ENCODE data around the gene RBM14. TPM values are rescaled to one million over a fixed set of nuclear protein-coding genes. Genes with fewer than 3 reads are reported as not detected.
"Not testable (repeated sequence)": the region's sequence is repeated elsewhere in the genome, so short reads cannot be mapped to it uniquely, and the experiment has no call there.

Gene RBM14
- total and polyA plus RNA-seq, 4 donors: 34.1 to 96.3 (median 52.9) TPM

DNA sequence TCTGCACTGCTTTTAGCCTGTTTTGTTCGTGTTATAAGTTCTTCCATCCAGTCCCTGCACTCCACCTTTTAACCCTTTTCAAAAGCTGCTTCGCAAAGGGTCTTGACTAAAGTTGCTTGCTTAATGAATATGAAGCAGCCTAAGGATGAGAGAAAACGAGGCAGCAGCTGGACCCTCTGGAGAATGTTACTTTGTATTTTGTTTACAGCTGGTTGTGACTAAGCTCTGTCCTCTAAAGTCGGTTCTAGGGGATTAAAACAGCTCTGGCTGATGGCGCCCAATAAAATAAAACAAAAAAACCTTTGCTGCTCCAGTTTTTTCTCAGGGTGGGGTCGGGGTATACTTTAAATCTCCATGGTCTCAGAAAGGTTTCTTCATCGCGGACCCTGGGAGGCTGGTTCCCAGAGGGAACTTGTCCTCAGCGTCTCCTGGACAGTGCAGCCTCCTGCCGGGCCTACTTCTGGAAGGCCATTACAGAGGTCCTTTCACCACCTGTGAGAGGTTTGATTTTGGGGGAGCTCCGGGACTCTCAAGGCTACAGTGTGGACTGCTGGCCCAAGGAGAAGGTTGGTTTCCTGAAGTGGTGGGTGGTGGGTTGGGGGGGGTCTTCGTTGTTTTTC lies 21.2 kb downstream of the RBM14 start:
- ATAC-seq (ENCODE audit: insufficient read depth, low FRiP score) (no peak), DNase-seq (peak in 1 of 3 donors; percentile 7)
- peak overlapping the region; percentile 72 to 80 for H3K27ac ChIP-seq (ENCODE audit: low read depth in 1 of 2, low read length in 1 of 2)
- TF ChIP-seq, protein P1, sequence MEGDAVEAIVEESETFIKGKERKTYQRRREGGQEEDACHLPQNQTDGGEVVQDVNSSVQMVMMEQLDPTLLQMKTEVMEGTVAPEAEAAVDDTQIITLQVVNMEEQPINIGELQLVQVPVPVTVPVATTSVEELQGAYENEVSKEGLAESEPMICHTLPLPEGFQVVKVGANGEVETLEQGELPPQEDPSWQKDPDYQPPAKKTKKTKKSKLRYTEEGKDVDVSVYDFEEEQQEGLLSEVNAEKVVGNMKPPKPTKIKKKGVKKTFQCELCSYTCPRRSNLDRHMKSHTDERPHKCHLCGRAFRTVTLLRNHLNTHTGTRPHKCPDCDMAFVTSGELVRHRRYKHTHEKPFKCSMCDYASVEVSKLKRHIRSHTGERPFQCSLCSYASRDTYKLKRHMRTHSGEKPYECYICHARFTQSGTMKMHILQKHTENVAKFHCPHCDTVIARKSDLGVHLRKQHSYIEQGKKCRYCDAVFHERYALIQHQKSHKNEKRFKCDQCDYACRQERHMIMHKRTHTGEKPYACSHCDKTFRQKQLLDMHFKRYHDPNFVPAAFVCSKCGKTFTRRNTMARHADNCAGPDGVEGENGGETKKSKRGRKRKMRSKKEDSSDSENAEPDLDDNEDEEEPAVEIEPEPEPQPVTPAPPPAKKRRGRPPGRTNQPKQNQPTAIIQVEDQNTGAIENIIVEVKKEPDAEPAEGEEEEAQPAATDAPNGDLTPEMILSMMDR (IDR thresholded peaks at IDR 0.05; ENCODE audit: control extremely low read depth, extremely low read depth): no peak
- H3K36me3 ChIP-seq (ENCODE audit: control insufficient read depth in 4 of 4, insufficient read depth in 4 of 4, low read length in 4 of 4): peaks cover 5 to 31% (median 16%) of the 10 kb centered on the region in 4 donors
- H3K9ac ChIP-seq (ENCODE audit: insufficient read depth in 1 of 2, low read length in 2 of 2): peak overlapping the region in 1 of 2 donors; percentile 83
- WGBS, 2 donors: 57 to 60% methylated on average over 12 of the region's 12 CpGs
- no peaks in the 10 kb centered on the region for H3K27me3 ChIP-seq (ENCODE audit: control insufficient read depth in 3 of 3, insufficient read depth in 3 of 3, low read length in 2 of 3)
- H3K4me1 ChIP-seq (ENCODE audit: control insufficient read depth in 5 of 5, insufficient read depth in 5 of 5, low read length in 5 of 5): peaks cover 7 to 41% (median 23%) of the 10 kb centered on the region in 5 donors
- H3K4me3 ChIP-seq: peak overlapping the region; percentile 21
- no peaks in the 10 kb centered on the region for H3K9me3 ChIP-seq (ENCODE audit: control insufficient read depth in 4 of 4, insufficient read depth in 3 of 4, low read length in 3 of 4)

DNA sequence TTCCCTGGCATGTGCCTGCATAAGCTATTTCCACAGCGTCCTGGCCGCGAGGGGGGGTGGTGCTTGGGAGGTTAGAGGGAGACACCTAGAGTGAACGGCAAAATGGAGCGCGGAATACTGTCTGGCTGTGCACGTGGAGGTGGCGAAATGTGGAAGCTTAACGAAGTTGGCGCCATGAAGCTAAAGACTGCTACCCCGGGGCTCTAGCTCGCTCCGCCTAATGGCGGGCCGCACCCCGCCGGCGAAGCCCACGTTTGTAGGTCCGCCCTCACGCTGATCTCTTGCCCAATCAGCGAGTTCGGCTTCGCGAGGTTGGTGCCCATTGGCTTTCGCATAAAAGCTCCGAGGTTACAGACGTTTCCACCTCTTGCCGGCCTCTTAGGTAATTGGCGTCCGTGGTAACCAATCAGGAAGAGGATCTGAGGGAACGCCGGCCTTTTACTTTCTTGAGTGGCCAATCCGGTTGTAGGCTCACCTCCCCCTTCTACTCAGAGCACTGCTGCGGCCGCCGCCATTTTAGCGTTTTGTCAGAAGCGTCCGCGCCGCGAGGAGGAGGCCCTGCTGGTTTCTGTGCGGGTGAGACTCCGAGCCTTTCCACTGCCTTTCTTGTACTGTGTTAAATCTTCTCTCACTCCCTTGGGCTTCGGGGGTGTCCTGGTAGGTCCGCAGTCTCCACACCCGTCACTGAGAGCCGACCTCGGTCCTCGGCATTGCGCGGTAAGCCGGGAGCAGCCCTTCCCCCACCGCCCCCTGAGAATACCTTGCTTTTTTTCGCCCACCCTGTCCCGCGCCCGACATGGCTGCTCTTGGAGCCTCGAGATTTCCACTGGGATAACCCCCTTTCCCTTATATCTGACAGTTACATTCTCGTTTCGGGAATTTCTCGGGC lies 22.0 kb downstream of the RBM14 start, which contains the start of gene RBM4:
TSS of gene RBM4 (plus strand) at position 527 of the 889 bp plus-strand sequence. CDS start 1,009 bp downstream, outside the sequence.
- peak; percentile 97 for ATAC-seq (ENCODE audit: insufficient read depth, low FRiP score)

GRCh38 chr11:66639066-66639813 lies 22.8 kb downstream of the RBM14 start:
- TF ChIP-seq, protein P1 (IDR thresholded peaks at IDR 0.05; ENCODE audit: control extremely low read depth, extremely low read depth): no peak
- peaks cover 12 to 43% (median 26%) of the 10 kb centered on the region in 4 donors for H3K36me3 ChIP-seq (ENCODE audit: control insufficient read depth in 4 of 4, insufficient read depth in 4 of 4, low read length in 4 of 4)
- WGBS, 2 donors: 6 to 10% methylated on average over 27 of the region's 27 CpGs
- no peak for ATAC-seq (ENCODE audit: insufficient read depth, low FRiP score)
- peak overlapping the region; percentile 96 to 97 for H3K9ac ChIP-seq (ENCODE audit: insufficient read depth in 1 of 2, low read length in 2 of 2)
- DNase-seq: peak; percentile 44 to 77 (median 65)
- peak overlapping the region; percentile 84 for H3K4me3 ChIP-seq
- no peaks in the 10 kb centered on the region for H3K27me3 ChIP-seq (ENCODE audit: control insufficient read depth in 3 of 3, insufficient read depth in 3 of 3, low read length in 2 of 3)
- H3K27ac ChIP-seq (ENCODE audit: low read depth in 1 of 2, low read length in 1 of 2): peak overlapping the region; percentile 93
- peaks cover 17 to 57% (median 33%) of the 10 kb centered on the region in 5 donors for H3K4me1 ChIP-seq (ENCODE audit: control insufficient read depth in 5 of 5, insufficient read depth in 5 of 5, low read length in 5 of 5)
- no peaks in the 10 kb centered on the region for H3K9me3 ChIP-seq (ENCODE audit: control insufficient read depth in 4 of 4, insufficient read depth in 3 of 4, low read length in 3 of 4)

More for the DNA sequence above, 22.0 kb downstream of the RBM14 start, which contains the start of gene RBM4:
- peak; percentile 99 to 100 (median 100) for DNase-seq
- WGBS, 2 donors: 0% methylated on average over 60 to 63 of the region's 63 CpGs
- Histone ChIP-seq H3K36me3 (ENCODE audit: control insufficient read depth in 4 of 4, insufficient read depth in 4 of 4, low read length in 4 of 4) (peaks cover 5 to 36% (median 18%) of the 10 kb centered on the region in 4 donors), H3K27ac (ENCODE audit: low read depth in 1 of 2, low read length in 1 of 2) (peak within 1 kb of the TSS; percentile 93), H3K9me3 (ENCODE audit: control insufficient read depth in 4 of 4, insufficient read depth in 3 of 4, low read length in 3 of 4) (no peaks in the 10 kb centered on the region), H3K9ac (ENCODE audit: insufficient read depth in 1 of 2, low read length in 2 of 2) (peak within 1 kb of the TSS; percentile 96 to 97), H3K4me1 (ENCODE audit: control insufficient read depth in 5 of 5, insufficient read depth in 5 of 5, low read length in 5 of 5) (peaks cover 10 to 48% (median 26%) of the 10 kb centered on the region in 5 donors), H3K4me3 (peak within 1 kb of the TSS; percentile 84), H3K27me3 (ENCODE audit: control insufficient read depth in 3 of 3, insufficient read depth in 3 of 3, low read length in 2 of 3) (no peaks in the 10 kb centered on the region)
- TF ChIP-seq, protein P1 (IDR thresholded peaks at IDR 0.05; ENCODE audit: control extremely low read depth, extremely low read depth): no peak

DNA sequence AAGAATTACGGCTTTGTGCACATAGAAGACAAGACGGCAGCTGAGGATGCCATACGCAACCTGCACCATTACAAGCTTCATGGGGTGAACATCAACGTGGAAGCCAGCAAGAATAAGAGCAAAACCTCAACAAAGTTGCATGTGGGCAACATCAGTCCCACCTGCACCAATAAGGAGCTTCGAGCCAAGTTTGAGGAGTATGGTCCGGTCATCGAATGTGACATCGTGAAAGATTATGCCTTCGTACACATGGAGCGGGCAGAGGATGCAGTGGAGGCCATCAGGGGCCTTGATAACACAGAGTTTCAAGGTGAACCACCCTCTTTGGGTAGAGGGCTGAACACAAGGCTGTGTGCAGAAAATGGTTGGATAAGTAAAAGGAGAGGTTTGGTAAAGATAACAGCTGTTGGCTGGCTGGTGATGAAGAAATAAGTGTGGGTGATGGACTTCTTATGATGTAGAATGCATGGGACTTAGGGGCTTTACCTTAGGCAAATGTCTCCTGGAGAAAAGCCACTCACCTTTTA lies 23.4 kb downstream of the RBM14 start:
- not testable (repeated sequence) for ATAC-seq (ENCODE audit: insufficient read depth, low FRiP score); H3K9me3 ChIP-seq (ENCODE audit: control insufficient read depth in 4 of 4, insufficient read depth in 3 of 4, low read length in 3 of 4); H3K27ac ChIP-seq (ENCODE audit: low read depth in 1 of 2, low read length in 1 of 2); H3K27me3 ChIP-seq (ENCODE audit: control insufficient read depth in 3 of 3, insufficient read depth in 3 of 3, low read length in 2 of 3); H3K4me3 ChIP-seq
- H3K4me1 ChIP-seq (ENCODE audit: control insufficient read depth in 5 of 5, insufficient read depth in 5 of 5, low read length in 5 of 5): peaks cover 17 to 63% (median 40%) of the 10 kb centered on the region in 5 donors
- peaks cover 18 to 44% (median 31%) of the 10 kb centered on the region in 4 donors for H3K36me3 ChIP-seq (ENCODE audit: control insufficient read depth in 4 of 4, insufficient read depth in 4 of 4, low read length in 4 of 4)
- peak overlapping the region in 1 of 2 donors; percentile 97 for H3K9ac ChIP-seq (ENCODE audit: insufficient read depth in 1 of 2, low read length in 2 of 2)
- WGBS, 2 donors: 60 to 74% methylated on average over 8 to 9 of the region's 10 CpGs
- DNase-seq: peak in 2 of 3 donors; percentile 31 to 34

Data from lung (tissue), 12 donors.